GM12878 (cell line): ENCODE data around the gene DMKN. TPM values are rescaled to one million over a fixed set of nuclear protein-coding genes. Genes with fewer than 3 reads are reported as not detected.

Experiments
- ATAC-seq: fragments of 200-7000 bp; cut with Tn5 transposase; 3 replicates; pipeline ENCODE4 v1.9.1; 2020; ENCODE audit warnings: mild to moderate bottlenecking, moderate library complexity
- BruUV-seq: library from RNA; stranded (reverse); fragments of 400-500 nt; replicated peaks from 2 replicates; lab custom pipeline; 2021; lab: Mats Ljungman, UMichigan
- CTCF ChIA-PET: fragments of 300-600 bp; sonication (Branson Sonifier 250); formaldehyde crosslinking; extraction: SDS; loops from one replicate; lab custom pipeline; 2021; ENCODE audit warnings: inconsistent platforms; lab: Yijun Ruan, JAX
- POLR2A ChIA-PET: fragments of 350-600 bp; formaldehyde crosslinking; extraction: SDS; loops from one replicate; lab custom pipeline; 2021; ENCODE audit warnings: inconsistent platforms; lab: Charles Lee
- RAD21 ChIA-PET: fragments of 300-600 bp; sonication (Branson Sonifier 250); formaldehyde crosslinking; loops from one replicate; lab custom pipeline; 2023; ENCODE audit warnings: antibody characterized with exemption; ENCODE audit not compliant: unreplicated experiment; lab: Charles Lee
- SMC1A ChIA-PET: fragments of 300-600 bp; sonication (Branson Sonifier 250); formaldehyde crosslinking; loops from one replicate; lab custom pipeline; 2023; ENCODE audit not compliant: unreplicated experiment, uncharacterized antibody; lab: Charles Lee
- DNase-seq: peaks from one replicate; pipeline ENCODE4 v3.0.0-alpha.2; 2011; ENCODE audit warnings: low read depth, low spot score
- FAIRE-seq: peaks from 3 replicates; lab custom pipeline; 2011; peaks lifted over from hg19 to GRCh38; lab: Jason Lieb, UNC
- H2AFZ ChIP-seq: 2 replicates; pipeline ENCODE4 v1.6.0; 2011; ENCODE audit warnings: low read depth, low read length, control low read depth; ENCODE audit not compliant: control insufficient read depth
- H3K27ac ChIP-seq: 2 replicates; pipeline ENCODE4 v1.5.1; 2011; ENCODE audit warnings: control low read depth; ENCODE audit not compliant: control insufficient read depth, insufficient read depth
- H3K27me3 ChIP-seq, 2 experiments: replicated peaks in 1 of 2; 2 replicates each; pipeline versions ENCODE4 v1.6.0 to v1.6.1; 2011; ENCODE audit warnings: low read length in 1 of 2; ENCODE audit not compliant: control insufficient read depth in 2 of 2, insufficient read depth in 2 of 2
- H3K36me3 ChIP-seq, 2 experiments: 2 replicates each; pipeline ENCODE4 v1.5.1; 2011; ENCODE audit warnings: low read length in 1 of 2; ENCODE audit not compliant: control insufficient read depth in 2 of 2, insufficient read depth in 2 of 2
- H3K4me1 ChIP-seq: 2 replicates; pipeline ENCODE4 v1.6.1; 2011; ENCODE audit warnings: mild to moderate bottlenecking, low read length, moderate library complexity, mixed read lengths; ENCODE audit not compliant: control insufficient read depth, insufficient read depth
- H3K4me2 ChIP-seq: 2 replicates; pipeline ENCODE4 v1.6.0; 2011; ENCODE audit warnings: control low read depth; ENCODE audit not compliant: control insufficient read depth, insufficient read depth
- H3K4me3 ChIP-seq: fragments of 200-600 bp; sonication (generic); 2 replicates; pipeline ENCODE4 v1.5.1; 2016
- H3K79me2 ChIP-seq: 2 replicates; pipeline ENCODE4 v1.6.0; 2011; ENCODE audit warnings: low read length; ENCODE audit not compliant: control insufficient read depth, insufficient read depth
- H3K9ac ChIP-seq: 2 replicates; pipeline ENCODE4 v1.8.0; 2011; ENCODE audit warnings: low read length, control low read depth, mixed read lengths; ENCODE audit not compliant: control insufficient read depth, insufficient read depth
- H3K9me3 ChIP-seq: replicated peaks from 3 replicates; pipeline ENCODE4 v1.5.1; 2011; ENCODE audit warnings: mild to moderate bottlenecking, low read length; ENCODE audit not compliant: control insufficient read depth, insufficient read depth
- H4K20me1 ChIP-seq: 2 replicates; pipeline ENCODE4 v1.6.0; 2011; ENCODE audit not compliant: control insufficient read depth, insufficient read depth
- ATF3 ChIP-seq: IDR thresholded peaks from 2 replicates; pipeline ENCODE4 v1.6.1; 2011; ENCODE audit warnings: low read depth, mild to moderate bottlenecking, low read length, moderate library complexity, borderline replicate concordance; ENCODE audit errors: extremely low read depth
- BRCA1 ChIP-seq: IDR thresholded peaks from 2 replicates; pipeline ENCODE4 v1.6.1; 2011; ENCODE audit warnings: low read depth, low read length, improper control_type of control experiment
- CHD2 ChIP-seq: IDR thresholded peaks from 2 replicates; pipeline ENCODE4 v1.6.1; 2011; ENCODE audit warnings: low read depth, low read length, improper control_type of control experiment, borderline replicate concordance
- CUX1 ChIP-seq: IDR thresholded peaks from 2 replicates; pipeline ENCODE4 v1.6.1; 2012; ENCODE audit warnings: improper control_type of control experiment, low read depth, low read length; ENCODE audit not compliant: insufficient replicate concordance
- MEF2B ChIP-seq: fragments of 450-650 bp; IDR thresholded peaks from 2 replicates; pipeline ENCODE4 v1.6.1; 2018; ENCODE audit warnings: mild to moderate bottlenecking, moderate library complexity; ENCODE audit not compliant: partially characterized antibody, poor library complexity, severe bottlenecking
- NFXL1 ChIP-seq: fragments of 450-650 bp; IDR thresholded peaks from 2 replicates; pipeline ENCODE4 v1.6.1; 2017; ENCODE audit warnings: antibody characterized with exemption, mild to moderate bottlenecking, borderline replicate concordance
- PAX8 ChIP-seq: fragments of 450-650 bp; IDR thresholded peaks from 2 replicates; pipeline ENCODE4 v1.6.1; 2017; ENCODE audit warnings: mild to moderate bottlenecking, moderate library complexity
- SIN3A ChIP-seq: IDR thresholded peaks from 2 replicates; pipeline ENCODE4 v1.6.1; 2012; ENCODE audit warnings: low read depth, low read length, improper control_type of control experiment
- TARDBP ChIP-seq: IDR thresholded peaks from 2 replicates; pipeline ENCODE4 v1.6.1; 2016; ENCODE audit warnings: borderline replicate concordance
- USF1 ChIP-seq: IDR thresholded peaks from 2 replicates; pipeline ENCODE4 v1.6.1; 2011; ENCODE audit warnings: borderline replicate concordance, low read depth, mild to moderate bottlenecking, moderate library complexity, mixed read lengths, low read length; ENCODE audit not compliant: insufficient read depth; ENCODE audit errors: extremely low read length
- ZNF384 ChIP-seq: IDR thresholded peaks from 2 replicates; pipeline ENCODE4 v1.6.1; 2012; ENCODE audit warnings: low read depth, mild to moderate bottlenecking, low read length, improper control_type of control experiment, borderline replicate concordance
- WGBS: methylation state at CpG from one replicate; pipeline ENCODE4 v1.1.6; 2016; ENCODE audit warnings: low lambda C conversion rate; ENCODE audit not compliant: insufficient replicate concordance, insufficient coverage; ENCODE audit errors: missing lambda C conversion rate; 5-methylcytosine and 5-hydroxymethylcytosine counted together
- in situ Hi-C: fragments of 300-500 bp; cut with MboI; formaldehyde crosslinking; loops from 9 replicates; pipeline ENCODE4 v1.14.3; 2018; ENCODE audit warnings: mixed read lengths
- intact Hi-C: fragments of 100-400 bp; cut with micrococcal nuclease; formaldehyde crosslinking; loops from one replicate; pipeline ENCODE4 v1.14.2; 2022; ENCODE audit not compliant: unreplicated experiment
- polyA plus RNA-seq, 11 experiments: library from polyadenylated mRNA; depleted of rRNA in 4 of 11; unstranded in 6 of 11; stranded (reverse) in 5 of 11; fragments of >200 nt; fragmentation: Nextera tagmentation in 4 of 11; fragmentation: Illumina TruSeq in 1 of 11; extraction: Ambion mirVana in 4 of 11; extraction: Trizol in 1 of 11; gene quantifications; 1 replicate in 1 of 11; 2 replicates in 10 of 11; pipeline versions ENCODE4 v1.2.1 to v1.2.3, GENCODE V29; 2011 to 2016; ENCODE audit warnings: inconsistent platforms in 2 of 11, missing spikeins in 2 of 11, low read depth in 1 of 11
- total RNA-seq, 4 experiments: library from RNA; depleted of rRNA in 3 of 4; stranded (reverse); fragments of >200 nt in 3 of 4; fragmentation: Illumina TruSeq in 1 of 4; extraction: Trizol in 1 of 4; gene quantifications; 2 replicates each; pipeline versions ENCODE4 v1.2.1 to v1.2.3, GENCODE V29; 2013 to 2021
- TF ChIP-seq, protein P1 (sequence below): fragments of 450-650 bp; IDR thresholded peaks from 2 replicates; pipeline ENCODE4 v1.6.1; 2017; ENCODE audit warnings: low read depth, mild to moderate bottlenecking, moderate library complexity

Gene DMKN
- total and polyA plus RNA-seq, 10 of the 15 experiments (the other 5 are each of a cell fraction or from before 2014, with no cell fraction given), result 36.4 to 114 (median 58.6) TPM

- TF ChIP-seq NFXL1 (no peak), BRCA1 (no peak), CHD2 (no peak), USF1 (no peak)
- TF ChIP-seq, protein P1, sequence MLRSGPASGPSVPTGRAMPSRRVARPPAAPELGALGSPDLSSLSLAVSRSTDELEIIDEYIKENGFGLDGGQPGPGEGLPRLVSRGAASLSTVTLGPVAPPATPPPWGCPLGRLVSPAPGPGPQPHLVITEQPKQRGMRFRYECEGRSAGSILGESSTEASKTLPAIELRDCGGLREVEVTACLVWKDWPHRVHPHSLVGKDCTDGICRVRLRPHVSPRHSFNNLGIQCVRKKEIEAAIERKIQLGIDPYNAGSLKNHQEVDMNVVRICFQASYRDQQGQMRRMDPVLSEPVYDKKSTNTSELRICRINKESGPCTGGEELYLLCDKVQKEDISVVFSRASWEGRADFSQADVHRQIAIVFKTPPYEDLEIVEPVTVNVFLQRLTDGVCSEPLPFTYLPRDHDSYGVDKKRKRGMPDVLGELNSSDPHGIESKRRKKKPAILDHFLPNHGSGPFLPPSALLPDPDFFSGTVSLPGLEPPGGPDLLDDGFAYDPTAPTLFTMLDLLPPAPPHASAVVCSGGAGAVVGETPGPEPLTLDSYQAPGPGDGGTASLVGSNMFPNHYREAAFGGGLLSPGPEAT, result no peak
Observed at GRCh38 chr19:35517342-35517741, 3.9 kb upstream of the DMKN start (continued).

DNA sequence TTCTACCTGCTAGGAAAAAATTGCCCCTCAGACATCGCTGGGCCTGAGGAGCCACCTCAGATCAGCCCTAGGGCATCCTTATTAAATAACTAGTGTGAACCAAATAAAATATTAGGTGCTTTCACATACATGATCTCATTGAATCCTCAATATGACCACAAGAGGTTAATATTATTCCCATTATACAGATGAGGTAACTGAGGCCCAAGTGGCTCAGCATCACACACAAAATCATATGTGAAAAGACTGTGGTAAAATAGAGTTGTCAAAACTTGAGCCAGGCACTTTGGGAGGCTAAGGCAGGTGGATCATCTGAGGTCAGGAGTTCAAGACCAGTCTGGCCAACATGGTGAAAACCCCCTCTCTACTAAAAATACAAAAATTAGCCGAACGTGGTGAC lies 2.9 kb upstream of the DMKN start:
- no peak for DNase-seq
- ChIA-PET RAD21 (no interaction called here), CTCF (interaction anchor here (2.2 to 3.6 kb wide), 2 partner anchors 11 to 31 kb away, joined by 12 to 19 read pairs; no protein-coding TSS in a partner anchor)
- in situ Hi-C loops (no loop called here), intact Hi-C loops (no loop called here)
- no peak overlapping the region for H3K9ac ChIP-seq
- no peak overlapping the region for H3K27ac ChIP-seq
- no peaks in the 10 kb centered on the region for H3K27me3 ChIP-seq
- no peak overlapping the region for H3K4me3 ChIP-seq
- no peaks in the 10 kb centered on the region for H3K79me2 ChIP-seq
- no peak for ATAC-seq
- H3K9me3 ChIP-seq, result no peaks in the 10 kb centered on the region
- no peak for FAIRE-seq
- no peaks in the 10 kb centered on the region for H3K4me1 ChIP-seq
- BruUV-seq, result no TSS peak
- H3K4me2 ChIP-seq, result no peak overlapping the region
- H2AFZ ChIP-seq, result no peak overlapping the region
- no peak for TF ChIP-seq TARDBP
- no peak for TF ChIP-seq SIN3A
- no peak for TF ChIP-seq ZNF384
- TF ChIP-seq MEF2B, result no peak
- TF ChIP-seq CUX1, result no peak
- no peak for TF ChIP-seq PAX8
- no peak for TF ChIP-seq ATF3
- TF ChIP-seq, all 136 proteins: peak for 0
- ChIA-PET POLR2A (interaction anchor here (0.6 kb wide), 1 partner anchor 404 kb away, joined by 3 read pairs; no protein-coding TSS in a partner anchor), SMC1A (interaction anchor here (2.1 to 2.6 kb wide), 2 partner anchors 32 to 71 kb away, joined by 4 to 8 read pairs; no protein-coding TSS in a partner anchor)
- WGBS, result 31% methylated on average over 3 of the region's 3 CpGs
- Histone ChIP-seq H3K36me3 (no peaks in the 10 kb centered on the region), H4K20me1 (no peaks in the 10 kb centered on the region)
